Measurements from ENCODE around the gene TATDN2. TPM values are rescaled to one million over a fixed set of nuclear protein-coding genes. Genes with fewer than 3 reads are reported as not detected.

The TATDN2 gene
- 7.6 and 15.8 TPM in 2 replicates for total RNA-seq (2014; rRNA removed; shearing (Covaris generic); ENCODE audit: low replicate concordance)

GRCh38 chr3:10248184-10248983 lies at the start of gene TATDN2:
Gene TATDN2 (plus strand): TSS chr3:10248459. CDS start chr3:10249201, 742 bp downstream.
- Histone ChIP-seq H3K4me3 (peak within 1 kb of the TSS; percentile 66), H3K9me3 (no peaks in the 10 kb centered on the region), H3K27me3 (no peaks in the 10 kb centered on the region), H3K36me3 (peaks cover 29% of the 10 kb centered on the region)
- DNase-seq, result peak; percentile 93

GRCh38 chr3:10198761-10199649 lies 49.3 kb upstream of the TATDN2 start:
- Histone ChIP-seq H3K9me3 (no peaks in the 10 kb centered on the region), H3K4me3 (no peak overlapping the region), H3K27me3 (no peaks in the 10 kb centered on the region), H3K36me3 (no peaks in the 10 kb centered on the region; the same call in 1 of the 2 replicates)
- DNase-seq, result peak; percentile 78

DNA sequence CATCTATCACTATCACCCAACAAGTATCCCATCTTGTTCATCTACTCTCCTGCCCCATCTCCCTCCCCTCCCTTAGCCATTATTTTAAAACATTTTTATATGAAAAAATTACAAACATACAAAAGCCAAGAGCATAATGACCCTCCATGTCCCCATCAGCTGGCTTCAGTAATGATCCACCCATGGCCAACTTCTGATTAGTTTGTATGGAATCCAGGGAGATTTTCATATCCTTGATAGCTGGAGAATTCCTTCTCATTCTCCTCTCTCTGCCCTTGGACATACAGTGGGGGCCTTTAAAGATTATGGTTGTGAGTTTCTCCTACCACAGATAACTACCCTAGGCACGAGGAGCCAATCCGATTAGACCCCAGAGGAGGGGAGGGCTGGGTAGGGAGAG lies 43.3 kb upstream of the TATDN2 start:
- Histone ChIP-seq H3K4me3 (no peak overlapping the region), H3K36me3 (no peaks in the 10 kb centered on the region; the same call in 1 of the 2 replicates), H3K27me3 (no peaks in the 10 kb centered on the region), H3K9me3 (no peaks in the 10 kb centered on the region)
- no peak for DNase-seq

- no peak overlapping the region for H3K4me3 ChIP-seq
- H3K27me3 ChIP-seq, result no peaks in the 10 kb centered on the region
- peak; percentile 93 for DNase-seq
- no peaks in the 10 kb centered on the region for H3K36me3 ChIP-seq
- H3K9me3 ChIP-seq, result no peaks in the 10 kb centered on the region
These were observed 42.7 kb upstream of the TATDN2 start for GRCh38 chr3:10205451-10206165.

- H3K36me3 ChIP-seq, result no peaks in the 10 kb centered on the region
- H3K27me3 ChIP-seq, result no peaks in the 10 kb centered on the region
- DNase-seq, result no peak
- H3K4me3 ChIP-seq, result no peak overlapping the region
- H3K9me3 ChIP-seq, result no peaks in the 10 kb centered on the region
These were observed 42.1 kb upstream of the TATDN2 start for GRCh38 chr3:10206166-10206511.

GRCh38 chr3:10213156-10213792 lies 35.0 kb upstream of the TATDN2 start:
- Histone ChIP-seq H3K27me3 (no peaks in the 10 kb centered on the region), H3K36me3 (no peaks in the 10 kb centered on the region), H3K4me3 (no peak overlapping the region), H3K9me3 (no peaks in the 10 kb centered on the region)
- no peak for DNase-seq

- Histone ChIP-seq H3K36me3 (no peaks in the 10 kb centered on the region), H3K4me3 (no peak overlapping the region), H3K9me3 (no peaks in the 10 kb centered on the region), H3K27me3 (no peaks in the 10 kb centered on the region)
- no peak for DNase-seq
These were observed 32.5 kb upstream of the TATDN2 start for GRCh38 chr3:10215578-10216368.

DNA sequence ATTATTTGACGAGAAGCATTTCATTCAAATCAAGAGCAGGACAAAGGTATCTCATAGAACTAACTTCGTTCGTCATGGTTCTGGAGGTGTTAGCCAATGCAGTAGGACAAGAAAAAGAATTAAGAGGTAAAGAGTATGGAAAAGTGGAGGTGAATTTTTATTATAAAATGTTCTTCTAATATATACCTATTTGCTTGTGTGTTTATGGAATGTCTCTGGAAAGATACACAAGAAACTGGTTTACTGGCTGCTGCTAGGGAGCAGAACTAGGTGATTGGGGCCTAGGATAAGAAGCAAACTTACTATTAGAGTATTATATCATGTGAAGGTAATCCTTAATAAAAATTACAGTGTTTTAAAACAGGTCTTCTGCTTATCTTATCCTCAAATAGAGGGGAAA lies 30.9 kb upstream of the TATDN2 start:
- no peaks in the 10 kb centered on the region for H3K27me3 ChIP-seq
- no peaks in the 10 kb centered on the region for H3K36me3 ChIP-seq
- H3K4me3 ChIP-seq, result no peak overlapping the region
- no peaks in the 10 kb centered on the region for H3K9me3 ChIP-seq
- no peak for DNase-seq

DNA sequence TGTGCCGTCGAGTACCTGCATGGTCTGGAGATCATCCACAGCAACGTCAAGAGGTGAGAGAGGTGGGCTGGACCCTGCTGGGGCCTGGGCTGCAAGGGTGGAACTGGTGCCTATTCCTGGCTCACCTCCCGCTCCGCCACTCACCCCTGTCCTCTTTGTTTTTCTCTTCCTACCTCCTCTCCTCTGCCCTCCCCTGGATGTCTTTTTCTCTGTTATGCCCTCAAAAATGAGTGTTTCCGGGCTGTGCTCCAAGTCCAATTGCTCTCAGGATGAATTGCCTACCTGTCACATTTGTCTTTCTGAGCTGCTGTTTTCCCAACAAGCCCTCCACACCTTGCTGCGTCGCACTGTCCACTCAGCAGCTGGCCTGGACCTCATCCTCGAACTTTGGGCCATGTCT lies 28.5 kb upstream of the TATDN2 start:
- no peaks in the 10 kb centered on the region for H3K36me3 ChIP-seq
- no peak for DNase-seq
- no peaks in the 10 kb centered on the region for H3K9me3 ChIP-seq
- H3K27me3 ChIP-seq, result no peaks in the 10 kb centered on the region
- H3K4me3 ChIP-seq, result no peak overlapping the region

GRCh38 chr3:10223676-10224639 lies 24.3 kb upstream of the TATDN2 start:
- DNase-seq, result peak; percentile 7
- no peaks in the 10 kb centered on the region for H3K36me3 ChIP-seq
- H3K27me3 ChIP-seq, result no peaks in the 10 kb centered on the region
- H3K9me3 ChIP-seq, result no peaks in the 10 kb centered on the region
- no peak overlapping the region for H3K4me3 ChIP-seq

DNA sequence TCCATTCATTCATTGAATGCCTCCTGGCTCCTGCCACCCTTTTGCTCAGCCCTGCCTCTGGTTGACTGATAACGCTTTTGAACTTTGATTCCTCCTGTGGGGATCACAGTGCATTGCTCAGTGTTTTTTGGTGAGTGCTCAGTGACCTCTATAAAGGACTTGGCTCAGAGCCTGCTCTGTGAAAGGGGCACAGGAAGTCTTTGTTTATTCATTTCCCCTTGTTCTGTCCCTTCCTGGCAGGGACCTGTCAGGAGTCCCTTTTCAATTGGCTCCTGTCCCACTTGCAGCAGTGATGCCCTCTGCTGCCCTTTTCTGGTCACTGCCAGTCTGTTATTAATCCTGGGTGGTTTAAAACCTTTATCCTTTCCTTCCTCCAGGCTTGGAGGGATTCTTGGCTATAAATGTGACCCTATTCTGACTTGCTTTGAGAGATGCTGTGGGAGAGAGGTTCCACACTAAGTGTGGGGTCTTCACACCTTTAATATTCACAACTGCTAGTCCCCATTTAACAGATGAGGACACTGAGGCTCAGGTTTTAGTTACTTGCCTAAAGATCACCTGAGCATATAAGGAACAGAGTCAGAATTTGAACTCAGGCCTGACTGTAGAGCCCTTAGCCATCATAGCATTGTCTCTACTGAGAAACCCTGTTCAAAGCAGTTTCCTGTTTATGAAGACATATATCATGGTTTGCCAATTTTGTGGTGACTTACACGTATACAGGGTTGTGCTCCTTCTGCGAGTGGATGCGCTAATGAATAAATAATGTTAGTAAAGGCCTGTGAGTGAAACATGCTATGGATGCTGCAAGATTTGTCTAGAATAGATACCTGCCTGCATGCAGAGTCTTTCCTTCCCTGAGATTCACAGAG lies 23.2 kb upstream of the TATDN2 start:
- no peaks in the 10 kb centered on the region for H3K27me3 ChIP-seq
- no peak overlapping the region for H3K4me3 ChIP-seq
- H3K36me3 ChIP-seq, result no peaks in the 10 kb centered on the region
- peak; percentile 41 for DNase-seq
- no peaks in the 10 kb centered on the region for H3K9me3 ChIP-seq

- DNase-seq, result no peak
- Histone ChIP-seq H3K27me3 (no peaks in the 10 kb centered on the region), H3K4me3 (no peak overlapping the region), H3K36me3 (no peaks in the 10 kb centered on the region), H3K9me3 (no peaks in the 10 kb centered on the region)
These were observed 22.0 kb upstream of the TATDN2 start for GRCh38 chr3:10226293-10226692.

DNA sequence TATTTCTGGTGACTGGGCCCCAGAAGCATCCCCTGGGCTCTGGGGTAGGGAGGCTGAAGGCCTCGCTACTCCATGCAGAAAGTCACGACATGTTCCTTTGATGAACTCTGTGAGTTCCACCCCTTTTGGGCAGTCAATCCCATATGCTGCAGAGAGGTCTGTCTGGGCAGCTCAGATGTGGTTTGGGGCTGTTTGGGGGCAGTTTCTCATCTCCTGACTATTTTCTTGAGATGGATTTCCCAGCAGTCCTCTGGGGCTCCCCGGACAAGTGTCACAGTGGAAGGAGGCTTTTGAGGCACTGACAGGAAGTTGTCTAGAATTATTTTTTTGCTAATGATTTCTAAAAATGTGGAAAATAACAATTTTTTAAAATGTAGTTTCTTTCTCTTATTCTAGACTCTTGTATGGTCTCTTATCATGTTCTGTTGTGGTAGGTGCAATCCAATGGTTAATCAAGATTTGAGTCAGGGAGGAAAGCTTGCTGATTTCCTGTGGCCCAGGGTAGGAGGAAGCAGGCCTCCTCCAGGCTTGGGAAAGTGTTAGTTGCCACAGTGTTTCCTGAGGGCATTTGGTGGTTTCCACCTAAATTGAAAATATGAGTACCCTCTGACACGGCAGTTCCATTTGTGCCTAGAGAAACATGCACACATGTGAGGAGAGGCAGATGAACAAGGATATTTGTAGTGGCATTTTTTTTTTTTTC lies 19.9 kb upstream of the TATDN2 start:
- H3K9me3 ChIP-seq, result no peaks in the 10 kb centered on the region
- DNase-seq, result no peak
- no peaks in the 10 kb centered on the region for H3K27me3 ChIP-seq
- no peak overlapping the region for H3K4me3 ChIP-seq
- H3K36me3 ChIP-seq, result no peaks in the 10 kb centered on the region

GRCh38 chr3:10229576-10229975 lies 18.7 kb upstream of the TATDN2 start:
- no peaks in the 10 kb centered on the region for H3K36me3 ChIP-seq
- no peak for DNase-seq
- no peaks in the 10 kb centered on the region for H3K9me3 ChIP-seq
- H3K27me3 ChIP-seq, result no peaks in the 10 kb centered on the region
- no peak overlapping the region for H3K4me3 ChIP-seq

Data from MG63 (cell line).